Neural progenitor cell (in vitro differentiated cells): ENCODE data around the gene INSRR.

Experiments
- CTCF ChIP-seq: fragments of 200-600 bp; sonication (generic); IDR thresholded peaks from 2 replicates; pipeline ENCODE4 v1.5.1; 2017; ENCODE audit warnings: antibody characterized with exemption, mild to moderate bottlenecking
- EZH2phosphoT487 ChIP-seq: fragments of 200-600 bp; sonication (generic); IDR thresholded peaks from 2 replicates; pipeline ENCODE4 v1.6.1; 2017; ENCODE audit warnings: antibody characterized with exemption

- no peak for TF ChIP-seq EZH2phosphoT487
- TF ChIP-seq CTCF: no peak
These were observed 16.2 kb downstream of the INSRR start for GRCh38 chr1:156842618-156843300.
